Bronchial epithelial cell (primary cell): ENCODE data around the gene SLC22A13. TPM values are rescaled to one million over a fixed set of nuclear protein-coding genes. Genes with fewer than 3 reads are reported as not detected.
A peak's percentile ranks its signal among the peaks of the same experiment; 100 is the strongest.

Experiments used
- DNase-seq: peaks from one replicate; pipeline ENCODE4 v3.0.0-alpha.2; 2010; ENCODE audit warnings: low read depth
- FAIRE-seq: peaks from 2 replicates; lab custom pipeline; 2011; peaks lifted over from hg19 to GRCh38; lab: Jason Lieb, UNC
- H3K27me3 ChIP-seq: 2 replicates; pipeline ENCODE4 v1.5.1; 2011; ENCODE audit warnings: low read length; ENCODE audit not compliant: control insufficient read depth, insufficient read depth
- H3K36me3 ChIP-seq: 2 replicates; pipeline ENCODE4 v1.5.1; 2011; ENCODE audit warnings: low read length; ENCODE audit not compliant: control insufficient read depth, insufficient read depth
- H3K4me3 ChIP-seq: 2 replicates; pipeline ENCODE4 v1.5.1; 2011; ENCODE audit warnings: mild to moderate bottlenecking, low read depth, low read length, control low read depth
- total RNA-seq: library from RNA; depleted of rRNA; stranded (reverse); fragments of >200 nt; gene quantifications from 2 replicates; pipeline ENCODE4 v1.2.1, GENCODE V29; 2014
- TF ChIP-seq, protein P1 (sequence below): IDR thresholded peaks from 2 replicates; pipeline ENCODE4 v1.5.1; 2011; ENCODE audit warnings: mild to moderate bottlenecking, moderate library complexity, low read length, control low read depth, inconsistent platforms; ENCODE audit not compliant: insufficient read depth, severe bottlenecking

SLC22A13 gene
- total RNA-seq, 1 donor from 2014 or later: 0.79 TPM

DNA sequence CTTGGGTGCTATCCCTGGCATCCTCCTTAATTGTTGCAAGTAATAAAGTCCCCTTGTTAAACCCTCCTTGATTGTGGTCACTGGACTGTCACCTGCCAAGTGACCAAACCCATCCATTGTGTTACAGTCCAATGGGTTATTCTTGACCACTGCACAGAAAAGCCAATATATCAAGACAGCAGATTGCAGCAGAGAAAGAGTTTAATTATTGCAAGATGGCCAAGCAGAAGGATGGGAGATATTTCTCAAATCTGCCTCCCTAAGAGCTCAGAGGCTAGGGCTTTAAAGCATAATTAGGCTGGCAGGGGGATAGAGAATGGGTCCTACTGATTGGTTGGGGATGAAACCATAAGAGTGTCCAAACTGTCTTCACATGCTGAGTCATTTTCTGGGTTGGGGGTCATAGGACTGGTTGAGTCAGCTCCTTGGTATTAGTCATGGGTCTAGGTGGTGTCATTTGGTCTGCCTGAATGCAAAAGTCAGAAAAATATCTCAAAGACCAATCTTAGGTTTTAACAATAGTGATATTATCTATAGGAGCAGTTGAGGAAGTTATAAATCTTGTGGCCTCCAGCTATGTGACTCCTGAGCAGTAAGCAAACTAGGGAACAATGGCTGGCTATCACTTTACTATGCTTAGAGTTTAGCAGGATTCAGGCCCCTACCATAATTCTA lies 61.9 kb downstream of the SLC22A13 start:
- no peak overlapping the region for H3K4me3 ChIP-seq
- TF ChIP-seq, protein P1, sequence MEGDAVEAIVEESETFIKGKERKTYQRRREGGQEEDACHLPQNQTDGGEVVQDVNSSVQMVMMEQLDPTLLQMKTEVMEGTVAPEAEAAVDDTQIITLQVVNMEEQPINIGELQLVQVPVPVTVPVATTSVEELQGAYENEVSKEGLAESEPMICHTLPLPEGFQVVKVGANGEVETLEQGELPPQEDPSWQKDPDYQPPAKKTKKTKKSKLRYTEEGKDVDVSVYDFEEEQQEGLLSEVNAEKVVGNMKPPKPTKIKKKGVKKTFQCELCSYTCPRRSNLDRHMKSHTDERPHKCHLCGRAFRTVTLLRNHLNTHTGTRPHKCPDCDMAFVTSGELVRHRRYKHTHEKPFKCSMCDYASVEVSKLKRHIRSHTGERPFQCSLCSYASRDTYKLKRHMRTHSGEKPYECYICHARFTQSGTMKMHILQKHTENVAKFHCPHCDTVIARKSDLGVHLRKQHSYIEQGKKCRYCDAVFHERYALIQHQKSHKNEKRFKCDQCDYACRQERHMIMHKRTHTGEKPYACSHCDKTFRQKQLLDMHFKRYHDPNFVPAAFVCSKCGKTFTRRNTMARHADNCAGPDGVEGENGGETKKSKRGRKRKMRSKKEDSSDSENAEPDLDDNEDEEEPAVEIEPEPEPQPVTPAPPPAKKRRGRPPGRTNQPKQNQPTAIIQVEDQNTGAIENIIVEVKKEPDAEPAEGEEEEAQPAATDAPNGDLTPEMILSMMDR: no peak
- no peaks in the 10 kb centered on the region for H3K27me3 ChIP-seq
- no peaks in the 10 kb centered on the region for H3K36me3 ChIP-seq
- FAIRE-seq (no peak), DNase-seq (peak; percentile 71)

Other genes starting within 250 kb of the SLC22A13 start
- gene PLCD1, start 236.2 kb upstream of the SLC22A13 start, total RNA-seq: 24.2 and 45.7 TPM in 2 replicates
- 0.26 TPM in 2 replicates for gene DLEC1, start 226.6 kb upstream of the SLC22A13 start, total RNA-seq
- 54.2 and 82.2 TPM in 2 replicates for gene ACAA1, start 128.7 kb upstream of the SLC22A13 start, total RNA-seq
- 14.7 and 21.5 TPM in 2 replicates for gene MYD88, start 127.2 kb upstream of the SLC22A13 start, total RNA-seq
- 95.3 and 121 TPM in 2 replicates for gene OXSR1, start 100.3 kb upstream of the SLC22A13 start, total RNA-seq
- 0.26 and 0.64 TPM in 2 replicates for gene SLC22A14, start 16.5 kb downstream of the SLC22A13 start, total RNA-seq
- 1.5 and 2.1 TPM in 2 replicates for gene XYLB, start 81.0 kb downstream of the SLC22A13 start, total RNA-seq
- 1.9 and 4.5 TPM in 2 replicates for gene ACVR2B, start 188.1 kb downstream of the SLC22A13 start, total RNA-seq
- gene EXOG, start 230.5 kb downstream of the SLC22A13 start, total RNA-seq: 5.8 and 5.9 TPM in 2 replicates